Naive thymus-derived CD4-positive, alpha-beta T cell (primary cell): ENCODE measurements around the gene GDI2. TPM values are rescaled to one million over a fixed set of nuclear protein-coding genes. Genes with fewer than 3 reads are reported as not detected.
A peak's percentile ranks its signal among the peaks of the same experiment; 100 is the strongest.

Experiments used
- ATAC-seq: fragments of 150-1000 bp; cut with Tn5 transposase; 2 replicates; pipeline ENCODE4 v1.10.0; 2021; ENCODE audit warnings: mild to moderate bottlenecking, moderate library complexity
- CTCF ChIA-PET: fragments of 350-600 bp; sonication (Branson Sonifier 250); formaldehyde crosslinking; loops from one replicate; lab custom pipeline; 2021; ENCODE audit warnings: antibody characterized with exemption; lab: Charles Lee
- POLR2A ChIA-PET: fragments of 350-600 bp; sonication (Branson Sonifier 250); formaldehyde crosslinking; loops from one replicate; lab custom pipeline; 2021; ENCODE audit warnings: antibody characterized with exemption, inconsistent platforms; lab: Charles Lee
- DNase-seq, 9 donors: peaks; one replicate each; pipeline versions ENCODE4 v3.0.0 to v3.0.0-alpha.2; 2020 to 2022; ENCODE audit warnings: mixed read lengths in 1 of 9
- H3K27ac ChIP-seq: one replicate; pipeline ENCODE4 v1.7.0; 2013; ENCODE audit warnings: mild to moderate bottlenecking, low read depth, low read length, moderate library complexity
- H3K27me3 ChIP-seq, 2 donors: one replicate each; pipeline ENCODE4 v1.7.0; 2013; ENCODE audit warnings: low read length in 2 of 2, mild to moderate bottlenecking in 2 of 2, moderate library complexity in 2 of 2; ENCODE audit not compliant: control insufficient read depth in 2 of 2, insufficient read depth in 2 of 2
- H3K36me3 ChIP-seq, 3 experiments: 1 replicate in 2 of 3; 2 replicates in 1 of 3; pipeline ENCODE4 v1.7.0; 2013; ENCODE audit warnings: low read length in 3 of 3, mild to moderate bottlenecking in 3 of 3, moderate library complexity in 1 of 3; ENCODE audit not compliant: insufficient read depth in 3 of 3, control insufficient read depth in 2 of 3
- H3K4me1 ChIP-seq, 2 donors: one replicate each; pipeline ENCODE4 v1.7.0; 2013; ENCODE audit warnings: low read length in 2 of 2, mild to moderate bottlenecking in 2 of 2, moderate library complexity in 1 of 2; ENCODE audit not compliant: control insufficient read depth in 2 of 2, insufficient read depth in 2 of 2
- H3K4me3 ChIP-seq: 2 replicates; pipeline ENCODE4 v1.7.0; 2013; ENCODE audit warnings: mild to moderate bottlenecking, low read length
- H3K9me3 ChIP-seq, 3 experiments: 1 replicate in 2 of 3; 2 replicates in 1 of 3; pipeline ENCODE4 v1.7.0; 2013; ENCODE audit warnings: low read length in 3 of 3; ENCODE audit not compliant: control insufficient read depth in 2 of 3
- H3K27ac Mint-ChIP-seq, 9 donors: one replicate each; pipeline ENCODE4 v1.8.0; 2020 to 2022; ENCODE audit warnings: mixed read lengths in 9 of 9, mild to moderate bottlenecking in 8 of 9, moderate library complexity in 5 of 9, inconsistent platforms in 2 of 9
- H3K27me3 Mint-ChIP-seq, 5 donors: one replicate each; pipeline ENCODE4 v1.8.0; 2021 to 2022; ENCODE audit warnings: mixed read lengths in 5 of 5, mild to moderate bottlenecking in 1 of 5
- H3K36me3 Mint-ChIP-seq, 5 donors: one replicate each; pipeline ENCODE4 v1.8.0; 2020 to 2022; ENCODE audit warnings: mixed read lengths in 5 of 5, mild to moderate bottlenecking in 3 of 5, inconsistent platforms in 1 of 5
- H3K4me1 Mint-ChIP-seq, 7 donors: one replicate each; pipeline ENCODE4 v1.8.0; 2020 to 2022; ENCODE audit warnings: mixed read lengths in 7 of 7, mild to moderate bottlenecking in 3 of 7, inconsistent platforms in 1 of 7
- H3K4me3 Mint-ChIP-seq, 10 donors: one replicate each; pipeline ENCODE4 v1.8.0; 2020 to 2022; ENCODE audit warnings: mild to moderate bottlenecking in 10 of 10, mixed read lengths in 10 of 10, moderate library complexity in 6 of 10, inconsistent platforms in 2 of 10
- H3K9me3 Mint-ChIP-seq, 11 donors: one replicate each; pipeline ENCODE4 v1.8.0; 2020 to 2022; ENCODE audit warnings: mixed read lengths in 11 of 11, mild to moderate bottlenecking in 4 of 11, inconsistent platforms in 1 of 11, moderate library complexity in 1 of 11
- intact Hi-C, 2 donors: fragments of 100-400 bp; cut with micrococcal nuclease; formaldehyde crosslinking; loops; one replicate each; pipeline ENCODE4 v1.15.1; 2023
- polyA plus RNA-seq, 2 donors: library from polyadenylated mRNA; unstranded; fragments of 300-500 nt; fragmentation: Illumina TruSeq; gene quantifications; one replicate each; pipeline ENCODE4 v1.2.3, GENCODE V29; 2021
- total RNA-seq, 6 experiments: library from RNA in 5 of 6; stranded (reverse) in 5 of 6; gene quantifications; 1 replicate in 5 of 6; 2 replicates in 1 of 6; pipeline ENCODE4 v1.2.3 and lab custom pipeline; 2021 to 2026

The GDI2 gene
- total and polyA plus RNA-seq, 7 experiments from 2014 or later, result 85.3 to 236 (median 130) TPM

GRCh38 chr10:5746197-5746596, 67.0 kb downstream of the GDI2 start:
- no peaks in the 10 kb centered on the region for H3K4me1 ChIP-seq
- no peaks in the 10 kb centered on the region for H3K9me3 ChIP-seq
- H3K27ac ChIP-seq, result no peak overlapping the region
- H3K27me3 ChIP-seq, result no peaks in the 10 kb centered on the region
- Mint-ChIP-seq H3K4me1 (peaks cover 5 to 28% (median 15%) of the 10 kb centered on the region in 7 donors), H3K27ac (peak overlapping the region in 6 of 9 donors; percentile 15 to 80 (median 52)), H3K36me3 (peaks cover 12 to 56% (median 29%) of the 10 kb centered on the region in 5 donors), H3K4me3 (no peak overlapping the region), H3K27me3 (no peaks in the 10 kb centered on the region), H3K9me3 (no peaks in the 10 kb centered on the region)
- ATAC-seq, result no peak
- intact Hi-C loops, result no loop called here
- H3K4me3 ChIP-seq, result no peak overlapping the region
- ChIA-PET CTCF (interaction anchor here (0.7 kb wide), 1 partner anchor 21 kb away, joined by 5 read pairs; no protein-coding TSS in a partner anchor), POLR2A (interaction anchor here (0.7 kb wide), 1 partner anchor 68 kb away, joined by 4 read pairs; no protein-coding TSS in a partner anchor)
- H3K36me3 ChIP-seq, result peaks cover 4 to 53% (median 7%) of the 10 kb centered on the region in 3 experiments
- no peak for DNase-seq

DNA sequence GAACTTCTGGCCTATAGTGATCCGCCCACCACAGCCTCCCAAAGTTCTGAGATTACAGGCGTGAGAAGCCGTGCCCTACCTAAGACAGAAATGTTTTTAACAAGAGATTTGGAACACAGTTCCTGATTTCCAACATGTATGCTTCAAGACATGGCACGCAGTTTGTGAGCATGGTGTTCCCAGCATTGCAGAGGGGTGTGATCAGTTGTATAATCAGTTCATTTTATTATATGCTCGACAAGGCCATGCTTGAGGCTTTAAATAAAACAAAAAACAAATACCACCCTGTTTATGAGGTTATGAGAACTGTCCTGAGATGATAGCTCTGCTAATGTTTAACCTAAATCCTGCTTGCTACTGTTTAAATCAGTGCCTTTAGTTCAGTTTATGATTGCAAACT, 68.4 kb downstream of the GDI2 start:
- peak overlapping the region in 3 of 9 donors; percentile 8 to 84 (median 31) for H3K27ac Mint-ChIP-seq

DNA sequence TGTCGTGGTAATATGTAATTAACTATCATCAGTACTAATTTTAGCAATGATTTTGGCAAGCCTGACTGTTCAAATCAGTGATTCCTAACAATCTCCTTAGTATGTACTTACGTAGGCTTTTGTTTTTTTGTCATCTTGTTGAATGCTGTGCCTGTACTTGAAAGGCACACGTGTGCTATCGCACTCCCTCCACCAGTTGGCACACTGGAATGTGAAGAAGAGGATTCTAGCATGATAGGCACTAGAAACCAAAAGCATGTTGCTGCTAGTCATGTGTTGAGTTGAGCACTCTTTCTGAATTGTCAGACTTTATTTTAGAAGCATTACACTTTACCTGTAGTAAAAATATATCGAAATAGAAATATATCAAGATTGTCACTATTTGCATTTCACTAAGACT, 69.5 kb downstream of the GDI2 start:
- Histone ChIP-seq H3K9me3 (no peaks in the 10 kb centered on the region), H3K4me3 (no peak overlapping the region), H3K27ac (no peak overlapping the region), H3K36me3 (peaks cover 7 to 68% (median 7%) of the 10 kb centered on the region in 3 experiments), H3K4me1 (no peaks in the 10 kb centered on the region), H3K27me3 (no peaks in the 10 kb centered on the region)
- no peaks in the 10 kb centered on the region for H3K27me3 Mint-ChIP-seq
- ChIA-PET POLR2A (no interaction called here), CTCF (no interaction called here)
- H3K36me3 Mint-ChIP-seq, result peaks cover 20 to 64% (median 31%) of the 10 kb centered on the region in 5 donors
- H3K4me1 Mint-ChIP-seq, result peaks cover 0 to 21% (median 15%) of the 10 kb centered on the region in 7 donors
- DNase-seq (no peak), ATAC-seq (no peak)
- no peak overlapping the region for H3K4me3 Mint-ChIP-seq
- no peaks in the 10 kb centered on the region for H3K9me3 Mint-ChIP-seq
- intact Hi-C loops, result no loop called here
- peak overlapping the region in 4 of 9 donors; percentile 36 to 62 (median 55) for H3K27ac Mint-ChIP-seq

More for the DNA sequence above, 68.4 kb downstream of the GDI2 start:
- intact Hi-C loops, result no loop called here
- no peaks in the 10 kb centered on the region for H3K9me3 ChIP-seq
- no peak overlapping the region for H3K4me3 ChIP-seq
- ChIA-PET POLR2A (no interaction called here), CTCF (no interaction called here)
- peaks cover 4 to 66% (median 7%) of the 10 kb centered on the region in 3 experiments for H3K36me3 ChIP-seq
- Mint-ChIP-seq H3K9me3 (no peaks in the 10 kb centered on the region), H3K27me3 (no peaks in the 10 kb centered on the region), H3K4me1 (peaks cover 0 to 21% (median 15%) of the 10 kb centered on the region in 7 donors), H3K4me3 (no peak overlapping the region), H3K36me3 (peaks cover 20 to 63% (median 34%) of the 10 kb centered on the region in 5 donors)
- H3K4me1 ChIP-seq, result no peaks in the 10 kb centered on the region
- DNase-seq (no peak), ATAC-seq (no peak)
- no peaks in the 10 kb centered on the region for H3K27me3 ChIP-seq
- H3K27ac ChIP-seq, result no peak overlapping the region

GRCh38 chr10:5742116-5742515, 71.1 kb downstream of the GDI2 start:
- intact Hi-C loops, result no loop called here
- CTCF ChIA-PET, result interaction anchor here (0.6 kb wide), 1 partner anchor 28 kb away, joined by 4 read pairs; no protein-coding TSS in a partner anchor
- H3K36me3 Mint-ChIP-seq, result peaks cover 20 to 58% (median 29%) of the 10 kb centered on the region in 5 donors

DNA sequence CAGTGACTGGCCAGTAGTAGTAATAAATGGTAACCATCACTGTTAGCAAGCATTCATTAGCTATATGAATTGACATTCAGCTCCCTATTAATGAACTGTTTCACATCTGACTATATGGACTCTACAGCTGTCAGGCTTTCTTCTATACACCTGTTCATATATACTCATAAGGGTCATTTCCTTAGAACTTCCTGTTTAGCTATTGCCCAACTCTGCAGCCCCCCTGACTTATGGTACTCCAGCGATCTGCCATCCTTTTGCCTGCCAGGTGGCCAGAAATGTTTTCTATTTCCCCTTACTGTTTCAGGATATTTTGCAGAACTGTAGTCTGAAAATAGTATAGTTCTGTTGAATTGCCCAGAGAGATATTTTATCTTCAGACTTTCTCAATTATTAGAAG, 72.0 kb downstream of the GDI2 start:
- ATAC-seq, result no peak
- Histone ChIP-seq H3K4me1 (no peaks in the 10 kb centered on the region), H3K27me3 (no peaks in the 10 kb centered on the region), H3K9me3 (no peaks in the 10 kb centered on the region), H3K4me3 (no peak overlapping the region), H3K36me3 (peaks cover 7 to 49% (median 7%) of the 10 kb centered on the region in 3 experiments), H3K27ac (no peak overlapping the region)
- CTCF ChIA-PET, result interaction anchor here (0.6 to 1.5 kb wide), 2 partner anchors 12 to 28 kb away, joined by 4 read pairs; no protein-coding TSS in a partner anchor
- H3K9me3 Mint-ChIP-seq, result no peaks in the 10 kb centered on the region
- POLR2A ChIA-PET, result interaction anchor here (1.3 kb wide), 1 partner anchor 10 kb away, joined by 4 read pairs; no protein-coding TSS in a partner anchor
- intact Hi-C loops, result no loop called here
- no peak for DNase-seq
- no peak overlapping the region for H3K4me3 Mint-ChIP-seq
- peaks cover 13 to 54% (median 25%) of the 10 kb centered on the region in 5 donors for H3K36me3 Mint-ChIP-seq
- H3K27me3 Mint-ChIP-seq, result no peaks in the 10 kb centered on the region
- peak overlapping the region in 4 of 9 donors; percentile 33 to 61 (median 40) for H3K27ac Mint-ChIP-seq
- H3K4me1 Mint-ChIP-seq, result peaks cover 5 to 20% (median 12%) of the 10 kb centered on the region in 7 donors

More at GRCh38 chr10:5742116-5742515, 71.1 kb downstream of the GDI2 start:
- Histone ChIP-seq H3K4me3 (no peak overlapping the region), H3K36me3 (peaks cover 7 to 57% (median 7%) of the 10 kb centered on the region in 3 experiments), H3K27me3 (no peaks in the 10 kb centered on the region), H3K4me1 (no peaks in the 10 kb centered on the region), H3K27ac (no peak overlapping the region), H3K9me3 (no peaks in the 10 kb centered on the region)
- Mint-ChIP-seq H3K27ac (peak overlapping the region in 1 of 9 donors; percentile 36), H3K9me3 (no peaks in the 10 kb centered on the region), H3K27me3 (no peaks in the 10 kb centered on the region), H3K4me3 (no peak overlapping the region), H3K4me1 (peaks cover 4 to 22% (median 17%) of the 10 kb centered on the region in 7 donors)
- DNase-seq (no peak), ATAC-seq (no peak)
- POLR2A ChIA-PET, result no interaction called here

DNA sequence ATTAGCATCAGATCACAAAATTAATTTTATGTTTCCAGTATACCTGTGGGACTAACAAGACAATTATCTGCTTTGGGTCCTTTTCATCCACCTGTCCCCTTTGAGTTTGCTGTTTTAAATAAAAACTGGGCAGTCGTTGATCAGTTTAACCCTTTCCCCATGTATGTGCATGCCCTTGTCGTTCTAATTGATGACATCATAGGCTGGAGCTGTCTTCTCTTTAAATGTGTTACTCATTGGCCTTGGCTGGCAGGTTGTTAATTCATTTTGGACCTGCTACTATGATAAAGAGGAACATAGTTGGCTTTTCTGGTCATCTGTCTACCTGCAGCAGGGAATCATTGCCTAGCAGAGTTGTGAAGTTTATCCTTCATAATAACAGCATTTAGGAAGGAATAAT, 74.8 kb downstream of the GDI2 start:
- no peak overlapping the region for H3K4me3 Mint-ChIP-seq
- Histone ChIP-seq H3K9me3 (no peaks in the 10 kb centered on the region), H3K4me3 (no peak overlapping the region), H3K4me1 (no peaks in the 10 kb centered on the region), H3K27ac (no peak overlapping the region), H3K36me3 (peaks cover 7 to 47% (median 7%) of the 10 kb centered on the region in 3 experiments), H3K27me3 (no peaks in the 10 kb centered on the region)
- no peaks in the 10 kb centered on the region for H3K27me3 Mint-ChIP-seq
- no peak for DNase-seq
- ChIA-PET CTCF (no interaction called here), POLR2A (no interaction called here)
- ATAC-seq, result no peak
- intact Hi-C loops, result no loop called here
- H3K4me1 Mint-ChIP-seq, result peaks cover 5 to 32% (median 22%) of the 10 kb centered on the region in 7 donors
- peaks cover 13 to 50% (median 20%) of the 10 kb centered on the region in 5 donors for H3K36me3 Mint-ChIP-seq
- no peaks in the 10 kb centered on the region for H3K9me3 Mint-ChIP-seq
- peak overlapping the region in 2 of 9 donors; percentile 15 to 51 for H3K27ac Mint-ChIP-seq
